Superior temporal gyrus (tissue), 1 donor: ENCODE data around the gene TNC.

Experiments
- DNase-seq: peaks from one replicate; pipeline ENCODE4 v3.0.0-alpha.2; 2016; ENCODE audit errors: extremely low spot score

TNC gene

DNA sequence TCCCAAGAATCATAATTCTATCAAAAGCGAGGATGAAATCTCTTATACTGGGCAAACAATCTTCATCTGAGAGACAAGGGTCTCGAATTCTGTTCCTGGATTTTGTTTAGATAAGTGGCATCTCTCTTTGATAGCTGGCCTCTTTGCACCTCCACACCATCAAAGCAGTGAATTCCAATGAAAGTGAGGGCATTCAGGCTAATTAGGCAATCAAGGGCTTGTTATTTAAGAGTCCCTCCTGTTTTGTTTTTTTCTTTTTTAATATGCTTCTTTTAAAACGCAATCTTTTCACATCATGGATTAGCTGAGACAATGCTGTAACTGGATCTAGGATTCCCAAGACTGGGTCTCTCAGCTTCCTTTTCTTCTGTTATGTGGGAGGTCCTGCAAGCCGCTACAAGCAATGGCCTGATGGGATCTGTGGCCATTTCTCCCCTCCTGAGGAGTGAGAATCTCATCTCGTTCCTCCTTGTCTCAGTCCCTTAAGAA, 67.9 kb downstream of the TNC start:
- no peak for DNase-seq

DNA sequence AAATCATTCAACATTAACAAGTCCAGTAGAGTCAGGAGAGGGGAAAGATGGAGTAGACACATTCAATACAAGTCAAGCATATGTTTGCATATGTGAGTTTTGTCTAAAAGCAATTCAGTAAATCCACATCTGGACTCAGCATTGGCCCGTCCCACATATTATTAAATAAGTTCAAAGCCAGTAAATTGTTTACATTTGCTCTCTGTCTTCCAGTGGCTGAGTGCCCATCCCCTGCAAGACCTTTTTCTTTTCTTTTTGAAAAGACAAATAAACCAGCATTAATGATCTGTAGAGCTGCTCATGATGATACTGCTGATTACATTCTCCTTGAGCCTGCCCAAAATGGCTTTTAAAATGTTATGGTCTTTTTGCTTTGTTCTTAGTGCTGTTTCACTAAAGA, 71.1 kb downstream of the TNC start:
- no peak for DNase-seq

DNA sequence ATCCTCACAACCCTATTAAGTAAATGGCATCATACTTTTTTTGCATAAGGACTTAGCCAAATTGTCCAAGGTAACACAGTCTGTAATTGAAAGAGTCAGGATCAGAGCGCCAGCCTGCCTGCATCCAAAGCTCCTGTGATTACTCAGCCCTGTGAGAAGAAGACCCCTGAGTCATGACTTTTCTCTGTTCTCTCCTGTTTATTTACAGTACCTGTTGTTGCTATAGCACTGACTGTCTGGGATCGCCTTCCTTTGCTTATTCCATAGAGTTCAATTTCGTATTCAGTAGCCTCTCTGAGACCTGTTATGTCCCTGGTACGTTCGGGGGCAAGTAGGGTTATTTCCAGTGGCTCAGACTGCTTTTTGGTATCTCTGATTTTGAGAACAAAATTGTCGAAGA, 71.8 kb downstream of the TNC start:
- DNase-seq = no peak

DNA sequence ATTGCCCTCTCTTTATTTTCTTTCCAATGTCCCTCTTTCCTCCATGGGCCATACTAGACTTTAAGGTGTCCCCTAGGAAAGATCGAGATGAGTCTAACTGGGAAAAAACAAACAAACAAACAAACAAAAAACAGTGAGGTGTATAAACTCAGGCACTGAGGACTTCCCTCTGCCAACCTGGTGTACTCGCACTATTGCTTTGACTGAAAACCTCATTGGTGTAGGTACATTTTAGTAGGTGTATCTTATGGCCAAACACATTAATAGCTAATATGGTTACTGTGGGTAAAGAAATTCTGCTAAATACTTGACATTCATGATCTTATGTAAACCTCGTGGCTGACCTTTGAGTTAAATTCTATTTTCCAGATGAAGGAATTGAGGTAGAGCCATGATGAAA, 74.3 kb downstream of the TNC start:
- DNase-seq = no peak

DNA sequence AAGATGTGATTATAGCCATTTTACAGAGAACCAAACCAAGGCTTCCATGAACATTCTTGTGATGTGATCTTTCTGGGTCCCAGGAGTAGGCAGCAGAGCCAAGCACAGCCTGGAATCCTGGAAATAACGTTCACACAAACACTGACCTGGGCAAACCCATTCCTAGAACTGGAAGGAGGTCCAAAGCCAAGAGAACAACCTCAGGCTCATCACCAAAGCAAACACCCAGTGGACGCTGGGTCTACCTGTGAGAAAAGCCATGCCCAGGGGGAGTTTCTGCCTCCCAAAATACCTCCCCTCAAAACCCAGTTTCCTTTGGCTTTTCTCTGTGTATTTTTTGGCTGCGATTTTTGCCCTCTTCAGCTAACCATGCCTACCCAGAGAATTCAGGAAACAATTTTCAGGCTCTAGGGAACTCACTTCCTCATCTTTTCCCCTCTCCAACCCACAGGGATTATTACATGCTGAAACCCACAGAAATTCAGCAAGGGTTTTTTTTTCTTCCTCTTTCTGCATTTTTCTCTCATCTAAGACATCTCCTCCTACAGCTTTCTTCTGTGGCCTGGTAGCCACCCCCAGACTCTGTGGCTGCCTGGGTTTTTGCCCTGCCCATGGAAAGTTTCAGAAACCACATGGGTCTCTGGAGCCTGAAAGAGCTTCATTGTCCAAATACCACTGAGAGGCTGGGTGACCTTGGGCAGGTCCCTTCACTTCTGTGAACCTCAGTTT, 75.0 kb downstream of the TNC start:
- DNase-seq = no peak

DNA sequence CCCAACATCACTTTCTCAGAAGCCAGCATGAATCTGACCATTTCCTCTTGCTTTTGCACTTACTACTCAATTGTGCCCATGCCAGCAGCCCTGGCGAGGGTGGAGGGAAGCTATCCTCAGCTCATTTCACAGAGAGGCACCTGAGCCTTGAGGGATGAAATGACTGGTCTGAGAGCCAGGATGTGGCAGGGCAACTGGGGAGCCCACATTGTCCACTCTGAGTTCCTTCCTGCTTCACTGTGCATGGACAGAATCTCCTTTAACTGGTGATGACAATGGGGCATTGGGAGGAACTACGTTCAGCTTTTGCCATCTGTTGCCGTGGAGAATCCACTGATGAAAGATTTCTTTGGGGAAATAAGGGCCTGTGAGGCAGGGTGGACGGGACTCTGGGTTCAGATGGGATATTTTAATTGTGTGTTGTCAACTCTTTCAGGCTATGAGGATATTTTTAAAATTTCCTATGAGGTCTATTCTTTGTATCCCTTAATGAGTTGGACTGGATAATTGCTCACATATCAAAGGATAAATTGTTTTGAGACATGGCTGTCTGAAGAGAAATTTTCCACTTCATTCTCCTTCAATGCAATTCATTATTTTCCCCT, 78.3 kb downstream of the TNC start:
- no peak for DNase-seq

DNA sequence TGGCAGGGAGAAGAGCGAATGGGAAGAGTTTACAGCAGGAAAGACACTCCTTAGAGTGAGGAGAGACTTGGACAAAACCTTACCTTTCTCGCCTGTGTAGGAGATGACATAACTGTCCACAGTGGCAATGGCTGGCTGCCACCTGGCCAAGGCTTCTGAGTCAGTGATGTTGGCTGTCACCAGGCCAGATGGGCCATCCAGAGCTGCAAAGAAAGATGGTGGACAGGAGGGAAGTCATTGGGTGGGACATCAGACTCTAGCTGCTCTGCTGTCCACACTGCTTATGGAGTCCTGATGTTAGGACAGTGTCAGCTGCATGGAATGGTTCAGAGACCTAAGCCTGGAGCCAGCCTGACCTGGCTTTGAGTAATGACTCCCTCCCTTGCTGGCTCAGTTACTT, 79.8 kb downstream of the TNC start:
- DNase-seq = no peak

DNA sequence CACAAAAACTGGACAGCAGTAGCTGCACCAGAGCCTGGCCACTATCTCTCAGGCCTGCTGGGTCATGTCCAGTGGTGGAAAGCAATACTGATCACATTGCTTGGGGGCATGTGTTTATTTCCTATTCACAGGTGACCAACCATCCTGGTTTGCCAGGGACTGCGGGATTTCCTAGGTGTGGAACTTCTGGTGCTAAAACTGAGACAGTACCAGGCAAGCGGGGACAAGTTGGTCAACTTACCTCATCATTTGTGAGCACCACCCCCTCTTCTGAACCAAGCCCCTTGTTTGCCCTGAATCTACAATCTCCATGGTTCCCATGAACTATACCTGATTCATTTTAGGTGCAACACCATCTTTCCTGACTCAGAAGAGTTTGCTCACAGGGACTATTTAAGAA, 81.3 kb downstream of the TNC start:
- no peak for DNase-seq

DNA sequence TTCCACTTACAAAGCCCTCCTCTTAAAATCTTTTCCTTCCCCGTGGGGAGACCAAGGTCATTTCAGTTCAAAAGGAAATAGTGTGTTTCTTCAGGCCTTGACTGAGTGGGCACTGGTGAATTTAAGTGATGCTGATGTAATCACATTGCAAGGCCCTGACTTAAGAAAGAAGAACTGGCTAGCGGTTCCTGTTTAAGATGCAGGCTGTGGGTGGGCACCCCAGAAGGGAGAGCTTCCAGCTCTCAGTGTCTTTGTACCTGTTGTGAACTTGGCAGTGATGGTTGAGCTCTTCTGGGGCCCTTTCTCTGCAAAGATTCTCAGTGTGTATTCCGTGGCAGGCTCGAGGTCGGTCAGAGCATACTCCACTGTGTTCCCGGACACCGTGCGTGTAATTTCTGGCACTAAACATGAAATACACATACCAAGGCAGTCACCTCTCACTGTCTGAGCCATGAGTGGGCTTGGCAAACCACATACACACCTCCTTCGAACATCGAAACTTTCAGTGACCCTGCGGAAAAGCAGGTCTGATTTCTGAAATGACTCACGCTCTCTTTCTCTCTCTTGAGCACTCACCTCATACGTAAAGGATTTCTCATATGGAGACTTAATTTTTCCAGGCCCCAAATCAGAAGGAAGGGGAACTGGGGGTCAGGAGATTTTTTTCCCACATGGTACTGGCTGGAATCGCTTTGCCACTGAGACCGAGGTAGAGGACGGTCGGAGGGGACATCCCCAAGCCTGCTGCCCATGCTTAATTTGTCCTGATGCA, 81.9 kb downstream of the TNC start:
- peak; percentile 31 for DNase-seq

DNA sequence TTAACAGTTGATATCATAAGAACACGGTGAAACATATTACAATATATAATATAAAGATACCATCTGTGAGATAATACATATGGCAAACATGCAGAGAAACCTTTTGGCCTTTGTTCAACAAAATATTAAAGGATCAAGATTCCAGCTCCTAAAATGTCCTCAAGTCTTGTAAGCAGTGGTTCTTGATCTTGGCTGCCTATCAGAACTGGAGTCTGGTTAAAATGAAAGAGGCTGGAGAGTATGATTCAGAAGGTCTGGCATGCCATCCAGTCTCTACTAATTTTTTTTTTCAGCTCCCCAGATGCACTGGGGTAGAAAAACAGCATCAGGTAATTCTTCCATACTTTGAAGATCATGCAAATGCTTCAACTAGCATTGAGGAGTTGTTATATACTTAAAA, 83.2 kb downstream of the TNC start:
- no peak for DNase-seq

DNA sequence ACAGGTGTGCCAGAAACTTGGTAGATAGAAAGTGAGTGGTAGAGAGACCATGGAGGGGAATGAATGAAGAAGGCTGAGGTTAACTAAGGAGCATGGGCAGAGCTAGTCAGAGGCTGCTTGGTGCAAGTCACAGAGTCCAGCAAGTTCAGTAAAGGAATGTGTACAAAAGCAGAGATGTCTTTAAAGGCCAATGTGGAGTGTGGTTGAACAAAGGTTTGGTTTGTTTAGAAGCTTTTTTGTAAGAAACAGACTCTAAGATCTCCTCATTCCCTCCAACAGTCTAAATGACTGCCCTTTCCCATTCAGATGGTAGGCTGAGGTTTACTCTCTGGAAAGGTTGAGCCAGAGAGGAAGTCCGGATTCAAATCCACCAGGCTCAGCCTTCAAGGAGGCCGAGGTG, 84.2 kb downstream of the TNC start:
- no peak for DNase-seq

DNA sequence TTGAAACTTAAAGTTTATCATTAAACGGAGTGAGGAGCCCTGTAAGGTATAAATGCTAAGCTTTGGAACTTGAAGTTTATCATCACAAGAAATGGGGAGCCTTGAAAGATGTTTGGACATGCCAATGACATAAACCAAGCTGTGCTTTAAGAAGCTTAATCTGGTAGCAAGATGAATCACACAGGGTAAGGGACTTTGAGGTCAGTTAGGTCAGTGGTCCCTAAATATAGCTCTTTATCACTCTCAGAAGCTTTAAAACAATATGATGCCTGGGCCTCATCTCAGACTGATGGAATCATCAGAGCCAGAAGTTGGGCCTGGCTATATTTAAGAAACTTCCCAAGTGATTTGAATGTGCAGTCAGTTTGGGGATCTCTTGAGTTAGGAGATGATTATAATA, 85.7 kb downstream of the TNC start:
- DNase-seq = no peak

DNA sequence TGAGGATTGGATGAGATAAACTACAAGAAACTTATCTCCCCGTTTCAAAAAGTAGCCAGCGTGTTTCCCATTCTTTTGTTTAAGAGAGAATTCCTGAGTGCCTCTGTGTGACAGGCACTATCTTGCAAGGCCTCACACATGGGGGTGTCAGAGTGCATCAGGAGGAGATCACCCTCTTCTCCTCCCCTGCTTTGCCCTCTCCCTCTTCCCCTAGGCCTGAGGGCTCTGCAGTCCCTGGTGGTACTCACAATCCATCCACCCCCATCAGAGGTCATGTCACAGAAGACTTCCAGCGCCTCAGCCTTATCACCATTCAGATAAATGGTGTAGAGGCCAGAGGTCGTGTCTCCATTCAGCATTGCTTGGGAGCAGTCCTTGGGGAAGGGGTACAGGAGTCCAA, 88.0 kb downstream of the TNC start:
- DNase-seq = no peak

DNA sequence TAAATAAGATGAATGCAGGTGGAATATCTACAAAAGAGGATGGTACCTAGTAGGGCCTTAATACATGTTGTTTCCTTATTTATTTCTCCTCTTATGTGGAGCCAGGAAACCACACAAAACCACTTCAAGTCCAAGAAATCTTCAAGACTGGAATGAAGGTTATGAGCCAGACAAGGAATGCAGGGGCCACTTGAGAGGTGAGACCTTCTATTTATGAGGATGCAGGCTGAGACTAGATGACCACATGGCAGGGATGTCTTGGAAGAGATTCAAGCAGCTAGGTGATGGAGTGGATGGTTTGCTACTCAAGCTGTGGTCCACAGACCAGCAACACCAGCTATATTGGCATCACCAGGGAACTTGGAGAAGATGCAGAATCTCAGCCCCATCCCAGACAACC, 92.2 kb downstream of the TNC start:
- DNase-seq = no peak

DNA sequence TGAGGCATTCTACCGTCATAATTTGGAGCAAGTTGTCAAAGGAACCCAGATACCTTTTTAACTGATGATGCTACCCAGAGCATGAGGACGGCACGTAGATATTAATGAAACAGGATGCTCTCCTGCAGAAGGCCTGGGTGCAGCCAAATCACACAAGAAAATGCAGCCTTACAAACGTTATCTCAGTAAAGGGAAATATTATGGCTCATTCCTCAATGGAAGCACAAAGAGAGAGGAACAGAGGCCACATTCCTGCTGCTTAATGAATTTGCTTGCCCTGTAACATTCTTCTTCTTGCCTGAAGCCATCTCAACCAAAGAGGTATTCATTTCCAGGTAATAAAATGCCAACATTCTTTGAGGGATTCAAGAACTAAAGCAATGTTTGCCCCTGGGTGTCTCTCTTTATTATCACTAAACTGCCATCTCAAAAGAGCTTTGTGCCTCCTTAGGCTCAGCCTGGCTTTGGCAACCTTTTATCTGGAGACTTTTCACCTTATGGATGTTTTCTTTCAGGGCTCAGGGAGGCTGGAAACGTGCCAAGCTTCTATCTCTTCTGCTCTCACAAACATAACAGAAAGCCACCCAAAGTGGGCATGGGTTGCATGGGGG, 92.9 kb downstream of the TNC start:
- DNase-seq = no peak

DNA sequence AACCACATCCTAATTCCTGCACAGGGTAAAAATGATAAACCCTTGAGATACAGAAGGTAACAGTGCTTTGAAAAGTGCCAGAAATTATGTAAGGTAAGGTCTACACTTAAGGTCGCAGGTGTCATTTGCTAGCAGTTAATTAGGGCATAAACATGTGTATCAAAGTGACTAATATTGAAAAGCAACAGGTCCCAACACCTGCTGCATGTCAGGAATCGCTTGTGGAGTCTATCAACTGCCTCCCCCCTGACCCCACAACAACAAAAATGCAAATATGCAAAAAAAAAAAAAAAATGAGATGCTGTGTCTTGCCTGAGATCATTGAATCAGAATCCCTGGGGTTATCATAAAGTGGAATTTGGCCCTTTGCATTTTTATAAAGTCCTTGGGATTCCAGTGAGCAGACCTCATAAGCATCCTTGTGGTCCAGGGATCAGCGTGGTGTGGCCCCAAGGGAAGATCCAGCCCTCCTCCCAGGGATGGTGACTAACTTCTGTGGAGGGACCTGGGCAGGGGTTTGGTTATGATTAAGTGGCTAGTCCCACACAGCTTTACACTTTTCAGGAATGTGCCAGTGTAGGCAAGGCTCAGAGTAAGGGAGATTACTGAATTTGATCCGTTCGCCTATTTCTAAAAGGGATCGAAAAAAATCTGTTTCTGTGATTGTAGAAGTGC, 95.1 kb downstream of the TNC start:
- DNase-seq = no peak

DNA sequence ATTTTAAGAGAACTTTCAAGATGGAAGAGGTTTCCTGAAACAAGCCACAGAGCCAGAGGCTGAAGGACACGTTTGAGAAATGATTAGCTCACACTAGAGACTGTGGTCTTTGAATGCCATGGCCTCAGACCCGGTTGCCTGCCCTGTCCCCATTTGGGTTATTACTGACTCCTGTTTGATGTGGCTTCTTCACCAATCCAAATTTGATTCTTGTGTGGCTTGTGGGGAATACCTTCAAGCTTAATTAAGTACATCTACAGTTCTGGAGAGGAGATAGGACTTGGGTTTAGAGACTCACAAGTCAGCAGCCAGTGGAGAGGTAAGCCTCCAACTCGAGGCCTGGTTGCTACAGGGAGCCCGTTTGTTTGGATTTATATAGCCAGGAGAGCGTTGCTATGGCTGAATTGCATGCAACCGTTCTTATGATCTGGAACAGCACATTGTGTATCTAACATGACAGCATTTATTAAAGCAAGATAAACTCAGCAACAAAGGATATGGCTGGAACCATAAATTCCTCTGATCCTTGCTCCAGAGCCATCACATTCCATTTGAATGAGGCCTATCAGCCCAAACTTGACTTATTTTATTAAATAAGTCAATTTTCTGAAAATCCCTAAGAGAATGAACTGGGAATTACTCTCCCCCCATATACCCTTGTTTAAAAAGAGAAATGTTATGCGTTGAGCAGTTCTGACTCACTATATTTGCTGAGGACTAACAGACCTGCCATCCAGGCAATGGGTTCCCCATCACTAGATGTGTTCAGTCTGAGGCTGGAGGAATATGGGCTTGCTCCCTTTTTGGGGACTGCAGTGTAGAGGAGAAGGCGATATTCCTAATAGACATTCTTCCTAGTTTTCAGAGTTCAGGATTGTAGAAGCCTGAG, 99.2 kb downstream of the TNC start:
- DNase-seq = no peak

DNA sequence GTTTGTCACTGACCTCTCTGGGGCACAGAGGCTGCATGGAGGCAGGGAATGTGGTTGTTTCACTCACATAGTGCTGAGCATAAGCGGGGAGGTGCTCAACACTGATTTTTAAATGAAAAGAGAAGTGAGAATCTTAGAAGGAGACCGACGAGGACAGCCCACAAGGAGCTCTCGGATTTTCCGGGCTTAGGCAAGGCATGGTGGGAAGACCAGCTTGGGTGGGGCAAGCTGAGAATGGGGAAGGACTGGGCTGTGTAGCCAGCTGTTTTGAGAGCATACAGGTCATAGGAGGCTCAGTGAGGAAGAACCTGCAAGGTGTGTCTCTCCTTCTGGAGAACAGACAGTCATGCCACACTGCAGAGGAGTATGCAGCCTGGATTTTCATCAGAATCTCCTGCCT, 101.6 kb downstream of the TNC start:
- DNase-seq = no peak

DNA sequence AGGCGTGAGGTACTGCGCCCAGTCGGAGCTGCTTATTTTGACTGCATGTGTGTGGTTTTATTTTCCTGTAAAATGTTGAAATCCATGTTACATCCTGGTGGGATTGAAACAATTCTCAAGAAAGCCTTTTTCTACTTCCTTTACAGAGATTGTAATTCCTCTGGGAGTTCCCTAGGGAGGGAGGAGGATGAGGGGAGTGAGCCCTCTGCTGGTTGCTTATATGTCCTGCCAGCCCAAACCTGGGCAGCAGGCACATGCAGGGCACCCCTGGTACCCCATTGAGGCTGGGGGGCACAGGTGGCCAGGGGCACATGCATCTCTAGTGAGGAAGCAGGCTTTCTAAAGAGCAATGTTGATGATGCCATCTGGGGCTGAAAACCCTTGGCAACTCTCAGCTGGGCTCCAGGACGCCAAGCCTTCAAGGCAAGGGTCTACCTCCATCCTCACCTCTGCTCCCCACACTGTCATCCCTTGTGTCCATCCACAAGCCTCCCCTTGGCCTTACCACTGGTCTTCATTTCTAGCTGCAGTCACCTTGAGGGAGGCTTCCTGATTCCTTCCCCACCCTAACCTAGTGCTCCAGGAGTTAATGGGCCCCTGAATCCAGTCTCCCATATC, 102.8 kb downstream of the TNC start:
- DNase-seq = peak; percentile 53

DNA sequence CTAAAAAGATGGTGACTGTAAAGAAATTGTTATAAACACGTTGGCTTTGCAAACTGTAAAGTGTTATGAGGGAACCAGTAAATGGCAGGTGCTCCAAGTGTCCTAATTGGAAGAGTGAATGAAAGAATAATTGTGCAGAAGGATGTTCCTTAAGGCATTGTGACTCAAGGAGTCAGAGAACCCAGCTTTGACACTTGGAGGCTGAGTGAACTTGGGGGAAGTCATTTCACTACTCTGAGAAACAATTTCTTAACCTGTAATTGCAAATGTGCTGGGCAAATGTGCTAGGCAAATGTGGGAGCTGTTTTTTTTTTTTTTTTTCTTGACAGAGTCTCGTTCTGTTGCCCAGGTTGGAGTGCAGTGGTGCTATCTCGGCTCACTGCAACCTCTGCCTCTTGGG, 103.5 kb downstream of the TNC start:
- DNase-seq = no peak

DNA sequence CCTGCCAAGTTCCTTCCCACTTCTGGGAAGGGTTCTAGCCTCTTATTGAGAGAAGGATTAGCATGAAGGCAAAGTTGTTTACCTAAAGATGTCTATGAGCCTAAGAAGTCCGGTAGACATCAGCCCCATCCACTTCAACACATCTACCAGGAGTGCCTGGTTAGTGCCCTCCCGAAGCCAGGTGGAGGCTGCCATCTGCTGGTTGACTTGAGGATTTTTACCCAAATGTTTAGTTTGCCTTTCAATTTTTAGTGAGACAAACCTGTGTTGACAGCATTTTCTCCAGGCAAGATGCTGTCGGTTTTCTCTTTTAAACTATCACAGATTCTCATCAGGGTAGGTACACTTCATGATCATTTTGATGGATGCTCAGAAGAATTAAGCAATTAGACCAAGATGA, 104.0 kb downstream of the TNC start:
- peak; percentile 88 for DNase-seq
